ENCODE measurements around the gene MMP17.

The MMP17 gene

DNA sequence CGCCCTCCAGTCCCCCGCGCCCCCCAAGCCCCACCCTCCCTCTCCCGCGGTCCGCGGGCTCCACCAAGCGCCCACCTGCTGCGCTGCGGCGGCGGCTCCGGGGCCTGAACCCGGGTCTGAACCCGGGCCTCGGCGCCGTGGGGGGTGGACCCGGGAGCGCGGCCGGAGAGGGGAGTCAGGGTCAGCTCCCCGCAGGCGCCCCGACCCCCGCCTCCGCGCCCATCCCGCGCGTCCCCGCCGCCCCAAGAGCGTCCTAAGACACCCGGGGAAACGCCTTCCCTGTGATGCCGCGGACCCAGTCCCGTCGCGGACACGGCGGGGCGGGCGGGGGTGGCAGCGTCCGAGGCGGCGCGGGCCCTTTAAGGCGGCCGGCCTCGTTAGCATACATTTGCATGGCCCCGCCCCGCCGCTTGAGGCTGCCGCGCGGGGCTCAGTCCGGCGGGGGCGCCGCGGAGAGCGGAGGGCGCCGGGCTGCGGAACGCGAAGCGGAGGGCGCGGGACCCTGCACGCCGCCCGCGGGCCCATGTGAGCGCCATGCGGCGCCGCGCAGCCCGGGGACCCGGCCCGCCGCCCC lies at the start of gene MMP17:
Gene MMP17, plus strand, starts transcription at position 433 of the 574 bp plus-strand sequence. Its CDS starts 102 bp downstream, at position 535.
- in situ Hi-C loops (cut with MboI; ENCODE audit: low sequenced_read_pairs) = no loop called here

GRCh38 chr12:131779027-131779426 lies 49.2 kb upstream of the MMP17 start:
- in situ Hi-C loops (cut with MboI; ENCODE audit: low sequenced_read_pairs) = no loop called here

- in situ Hi-C loops (cut with MboI; ENCODE audit: low sequenced_read_pairs) = no loop called here
Observed at GRCh38 chr12:131782061-131782460, 46.1 kb upstream of the MMP17 start.

DNA sequence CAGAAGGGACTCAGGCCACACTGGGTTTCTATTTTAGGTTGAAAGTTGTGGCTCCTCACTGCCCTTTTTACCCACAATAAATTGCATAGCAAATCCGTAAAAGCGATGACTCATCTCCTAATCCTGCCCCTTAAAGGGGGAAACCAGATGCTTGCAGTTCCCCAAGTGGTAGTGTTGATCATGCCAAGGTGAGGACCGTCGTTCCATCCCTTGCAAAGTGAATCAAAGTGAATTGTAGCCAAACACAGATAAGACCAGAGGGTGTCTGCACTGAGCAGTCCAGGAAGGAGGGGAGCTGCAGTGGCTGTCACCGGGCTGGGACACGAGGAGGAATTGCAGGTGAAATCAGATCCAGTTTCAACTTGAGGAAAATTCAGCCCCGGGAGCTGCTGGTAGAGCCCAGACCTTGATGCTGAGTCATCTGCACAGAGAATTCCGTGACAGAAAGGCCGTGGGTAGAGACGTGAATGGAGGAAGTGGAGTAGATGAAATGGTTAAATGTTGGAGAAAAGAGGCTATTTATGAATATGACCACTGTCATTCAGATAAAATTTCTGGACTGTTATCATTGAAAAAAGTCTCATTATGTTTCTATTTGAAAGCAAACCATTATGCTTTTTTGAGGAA lies 44.2 kb upstream of the MMP17 start:
- in situ Hi-C loops (cut with MboI; ENCODE audit: low sequenced_read_pairs) = no loop called here

GRCh38 chr12:131784909-131785762 lies 43.1 kb upstream of the MMP17 start:
- in situ Hi-C loops (cut with MboI; ENCODE audit: low sequenced_read_pairs) = no loop called here

DNA sequence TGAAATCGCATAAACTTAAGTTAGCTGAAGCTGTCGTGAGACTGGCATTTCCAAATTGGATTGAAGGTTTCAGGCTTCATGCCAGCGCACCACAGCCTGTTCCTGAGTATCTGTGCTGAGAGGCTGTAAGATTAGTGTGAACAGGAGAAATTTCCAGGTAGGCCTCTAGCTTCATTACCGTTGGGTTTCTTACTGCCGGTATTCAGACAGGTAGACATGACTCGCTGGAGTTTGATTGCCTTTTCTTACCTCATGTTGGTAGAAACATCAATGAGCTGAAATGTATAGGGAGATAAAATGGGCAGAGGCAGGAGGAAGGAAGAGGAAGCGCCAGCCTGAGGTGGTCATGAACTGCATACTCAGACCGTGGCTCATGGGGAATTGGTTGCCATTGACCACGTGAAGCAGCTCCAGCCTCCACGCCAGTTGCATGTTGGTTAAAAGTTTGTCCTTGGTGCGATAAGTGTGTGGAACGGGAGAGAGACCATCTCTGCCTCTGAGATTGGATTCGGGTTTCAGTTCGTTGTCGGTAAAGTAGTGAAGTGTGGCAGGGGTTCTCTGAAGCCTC lies 42.3 kb upstream of the MMP17 start:
- in situ Hi-C loops (cut with MboI; ENCODE audit: low sequenced_read_pairs) = no loop called here

DNA sequence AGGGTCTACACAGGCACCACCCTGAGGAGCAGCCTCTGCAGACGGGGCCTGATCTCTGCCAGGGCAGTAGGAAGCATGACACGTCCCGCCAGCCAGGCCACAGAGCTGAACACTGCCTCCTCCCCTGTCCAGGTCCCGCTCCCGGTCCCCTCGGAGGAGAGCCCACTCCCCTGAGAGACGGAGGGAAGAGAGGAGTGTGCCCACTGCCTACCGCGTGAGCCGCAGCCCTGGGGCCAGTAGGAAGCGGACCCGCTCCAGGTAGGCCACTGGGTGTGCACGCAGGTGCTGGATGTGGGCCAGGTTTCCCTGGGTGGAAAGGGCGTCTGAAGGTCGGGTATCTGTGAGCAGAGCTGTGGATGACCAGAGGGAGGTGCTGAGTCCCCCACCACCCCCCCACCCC lies 41.9 kb upstream of the MMP17 start:
- in situ Hi-C loops (cut with MboI; ENCODE audit: low sequenced_read_pairs) = no loop called here

DNA sequence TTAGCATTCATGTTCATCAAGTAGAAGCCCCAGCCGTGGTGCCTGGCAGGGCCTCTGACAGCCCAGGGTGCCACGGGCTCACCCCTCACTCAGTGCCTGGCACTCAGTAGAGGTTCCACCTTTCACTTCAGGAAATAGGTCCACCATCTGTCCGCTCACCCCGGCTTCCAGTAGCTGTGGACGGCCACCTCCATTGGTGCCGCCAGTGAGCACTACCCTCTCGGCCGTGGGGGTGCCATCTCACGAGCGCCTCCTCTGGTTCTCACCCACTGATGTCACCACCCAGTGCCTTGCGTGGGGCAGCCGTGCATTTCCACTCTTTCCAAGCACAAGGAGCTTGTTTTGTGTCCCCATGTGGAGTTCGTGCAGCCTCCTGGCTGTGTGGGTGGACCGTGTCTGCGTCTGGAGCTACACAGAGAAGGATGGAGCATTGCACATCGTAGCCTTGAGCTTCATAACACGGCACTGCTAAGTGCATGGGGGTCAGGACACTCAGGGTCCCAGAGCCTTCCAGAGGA lies 41.0 kb upstream of the MMP17 start:
- in situ Hi-C loops (cut with MboI; ENCODE audit: low sequenced_read_pairs) = no loop called here

DNA sequence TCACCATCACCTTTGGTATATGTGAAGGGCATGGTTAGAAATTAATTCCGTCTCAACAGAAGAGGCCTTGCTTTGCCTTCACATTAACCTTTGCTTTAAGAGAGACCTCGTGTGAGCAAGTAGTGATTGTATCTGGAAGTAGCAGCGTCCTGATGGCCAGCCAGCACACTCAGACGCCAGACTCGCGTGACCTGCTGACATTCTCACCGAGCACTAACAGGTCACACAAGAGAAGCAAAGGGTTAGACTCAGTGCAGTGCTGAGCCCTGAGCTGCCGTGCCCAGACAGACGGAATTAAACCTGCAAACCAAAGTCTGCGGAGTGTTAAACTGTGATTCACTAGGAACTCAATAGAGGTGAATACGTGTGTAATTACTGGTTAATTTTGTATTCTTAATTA lies 40.1 kb upstream of the MMP17 start:
- in situ Hi-C loops (cut with MboI; ENCODE audit: low sequenced_read_pairs) = no loop called here

- in situ Hi-C loops (cut with MboI; ENCODE audit: low sequenced_read_pairs) = no loop called here
Observed at GRCh38 chr12:131789638-131790037, 38.6 kb upstream of the MMP17 start.

DNA sequence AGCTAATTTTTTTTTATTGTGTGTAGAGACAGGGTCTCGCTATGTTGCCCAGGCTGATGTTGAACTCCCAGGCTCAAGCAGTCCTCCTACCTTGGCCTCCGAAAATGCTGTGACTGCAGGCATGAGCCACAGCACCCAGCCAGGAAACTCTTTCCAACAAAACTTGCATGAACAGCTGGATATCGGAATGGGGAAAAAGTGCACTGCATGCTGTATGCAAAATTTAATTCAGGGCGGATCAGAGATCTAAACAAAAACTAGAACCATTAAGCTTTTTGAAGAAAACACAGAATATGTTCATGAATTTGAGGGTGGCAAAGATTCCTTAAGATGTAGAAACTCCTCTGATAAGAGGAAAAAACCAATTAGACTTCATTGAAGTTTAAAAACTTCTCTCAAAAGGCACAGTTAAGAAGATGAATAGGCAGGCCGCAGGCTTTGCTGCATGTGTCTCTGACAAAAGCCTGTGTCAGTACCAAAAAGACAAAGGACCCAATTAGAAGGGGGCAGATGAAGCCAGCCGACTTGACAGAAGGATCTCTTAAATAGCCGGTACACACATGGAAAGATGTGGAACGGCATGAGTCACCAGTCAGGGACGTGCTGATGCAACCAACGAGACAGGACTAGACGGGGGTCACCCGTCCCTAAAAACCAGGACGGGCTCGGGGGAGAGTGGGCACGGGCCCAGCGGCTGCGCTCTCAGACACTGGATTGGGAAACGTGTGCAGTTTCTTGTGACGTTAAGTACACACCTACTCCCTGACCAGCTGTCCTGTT lies 34.8 kb upstream of the MMP17 start:
- in situ Hi-C loops (cut with MboI; ENCODE audit: low sequenced_read_pairs) = no loop called here

- in situ Hi-C loops (cut with MboI; ENCODE audit: low sequenced_read_pairs) = no loop called here
Observed at GRCh38 chr12:131794061-131794460, 34.1 kb upstream of the MMP17 start.

DNA sequence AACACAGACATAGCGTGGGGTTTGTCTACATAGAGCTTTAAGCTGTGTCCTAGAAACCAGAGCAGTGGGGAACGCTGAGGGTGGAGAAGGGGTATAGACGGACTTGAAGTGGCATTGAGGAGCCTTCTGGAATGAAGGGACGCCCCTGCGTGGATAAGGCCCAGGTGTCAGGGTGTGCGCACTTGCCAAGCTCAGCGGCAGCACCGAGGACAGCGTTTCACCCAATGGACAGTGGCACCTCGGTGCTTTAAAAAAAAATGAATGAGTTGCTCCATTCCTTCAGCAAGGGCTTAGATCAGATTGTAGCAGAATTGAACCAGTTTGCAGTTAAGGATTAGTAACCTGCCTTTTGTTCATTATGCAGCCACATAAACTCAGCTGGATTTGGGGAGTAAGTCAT lies 33.6 kb upstream of the MMP17 start:
- in situ Hi-C loops (cut with MboI; ENCODE audit: low sequenced_read_pairs) = no loop called here

- in situ Hi-C loops (cut with MboI; ENCODE audit: low sequenced_read_pairs) = no loop called here
Observed at GRCh38 chr12:131795064-131795463, 33.1 kb upstream of the MMP17 start.

- in situ Hi-C loops (cut with MboI; ENCODE audit: low sequenced_read_pairs) = no loop called here
Observed at GRCh38 chr12:131795690-131796410, 32.3 kb upstream of the MMP17 start.

GRCh38 chr12:131796411-131796736 lies 31.8 kb upstream of the MMP17 start:
- in situ Hi-C loops (cut with MboI; ENCODE audit: low sequenced_read_pairs) = no loop called here

GRCh38 chr12:131796754-131797587 lies 31.2 kb upstream of the MMP17 start:
- in situ Hi-C loops (cut with MboI; ENCODE audit: low sequenced_read_pairs) = no loop called here

DNA sequence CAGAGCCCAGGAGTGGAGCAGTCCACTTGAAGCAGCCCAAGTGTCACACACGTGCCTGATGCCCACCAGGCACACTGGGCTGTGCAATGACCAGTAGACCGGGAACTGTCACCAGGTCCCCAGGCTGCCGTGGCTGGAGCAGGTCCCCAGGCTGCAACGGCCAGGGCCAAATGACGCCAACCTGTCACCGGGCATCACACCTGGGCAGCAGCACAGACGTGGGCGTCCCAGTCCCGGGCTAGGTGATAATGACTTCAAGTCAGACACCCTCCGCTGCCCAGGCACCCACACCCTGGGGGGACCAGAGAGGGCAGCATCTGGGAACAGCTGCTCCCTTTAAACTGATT lies 30.6 kb upstream of the MMP17 start:
- in situ Hi-C loops (cut with MboI; ENCODE audit: low sequenced_read_pairs) = no loop called here

- in situ Hi-C loops (cut with MboI; ENCODE audit: low sequenced_read_pairs) = no loop called here
Observed at GRCh38 chr12:131799195-131799594, 29.0 kb upstream of the MMP17 start.

All from HL-60/S4 treated with retinoic acid at 250 ng/mL for 4 days and 3 days (cell line).